Endothelial cell of umbilical vein (primary cell): ENCODE results near the gene CD34.

Source experiments
- CTCF ChIP-seq, 2 donors: IDR thresholded peaks; 1 replicate in 1 of 2; 2 replicates in 1 of 2; pipeline ENCODE4 v1.5.1; 2011; ENCODE audit warnings: low read length in 2 of 2, mild to moderate bottlenecking in 2 of 2, moderate library complexity in 2 of 2, control low read depth in 1 of 2, inconsistent platforms in 1 of 2, low read depth in 1 of 2; ENCODE audit not compliant: insufficient read depth in 1 of 2; ENCODE audit errors: extremely low read depth in 1 of 2
- EZH2 ChIP-seq: IDR thresholded peaks from 2 replicates; pipeline ENCODE4 v1.6.1; 2012; ENCODE audit warnings: borderline replicate concordance, low read depth, mild to moderate bottlenecking, moderate library complexity, low read length, inconsistent platforms; ENCODE audit not compliant: severe bottlenecking
- POLR2A ChIP-seq: IDR thresholded peaks from 2 replicates; pipeline ENCODE4 v1.6.1; 2012; ENCODE audit warnings: low read depth, mild to moderate bottlenecking, control low read depth, low read length
- POLR2AphosphoS5 ChIP-seq: IDR thresholded peaks from 2 replicates; pipeline ENCODE4 v1.6.1; 2012; ENCODE audit warnings: low read depth, mild to moderate bottlenecking, control low read depth, low read length, moderate library complexity; ENCODE audit not compliant: insufficient read depth

GRCh38 chr1:207866471-207867135 is 44.3 kb downstream of the CD34 start:
- TF ChIP-seq CTCF (IDR thresholded peaks at IDR 0.05; ENCODE audit: extremely low read depth in 1 of 2, insufficient read depth in 1 of 2, low read depth in 1 of 2, low read length in 2 of 2), result no peak
- TF ChIP-seq EZH2, result no peak
- no peak for TF ChIP-seq POLR2AphosphoS5
- no peak for TF ChIP-seq POLR2A
